Pulmonary artery endothelial cell (primary cell): ENCODE data around the gene AFF3. TPM values are rescaled to one million over a fixed set of nuclear protein-coding genes. Genes with fewer than 3 reads are reported as not detected.

ENCODE experiments used
- DNase-seq: peaks from one replicate; pipeline ENCODE4 v3.0.0-alpha.2; 2011; ENCODE audit warnings: low read depth, low spot score
- total RNA-seq: library from RNA; depleted of rRNA; stranded (reverse); fragments of >200 nt; gene quantifications from 2 replicates; pipeline ENCODE4 v1.2.3, GENCODE V29; 2014

The AFF3 gene
- total RNA-seq, 1 donor from 2014 or later: not detected

DNA sequence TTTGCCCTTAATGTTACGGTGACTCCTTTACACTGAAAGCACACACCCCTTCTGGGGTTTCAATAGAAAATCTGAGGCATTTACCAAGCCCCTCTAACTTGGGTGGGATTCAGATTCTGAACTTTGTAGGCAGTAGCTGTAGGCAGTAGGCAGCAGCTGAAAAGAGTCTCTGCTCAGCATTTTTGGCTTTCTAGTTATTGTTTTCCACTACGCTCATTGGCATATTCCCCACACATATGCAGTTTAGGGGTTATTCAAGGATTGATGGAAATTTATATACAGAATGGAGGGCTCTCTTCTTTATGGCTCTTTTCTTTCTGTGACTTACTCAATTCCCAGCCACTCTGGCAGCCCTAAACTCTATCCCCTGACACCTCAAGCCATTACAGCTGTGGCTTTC, 419.9 kb downstream of the AFF3 start:
- no peak for DNase-seq

DNA sequence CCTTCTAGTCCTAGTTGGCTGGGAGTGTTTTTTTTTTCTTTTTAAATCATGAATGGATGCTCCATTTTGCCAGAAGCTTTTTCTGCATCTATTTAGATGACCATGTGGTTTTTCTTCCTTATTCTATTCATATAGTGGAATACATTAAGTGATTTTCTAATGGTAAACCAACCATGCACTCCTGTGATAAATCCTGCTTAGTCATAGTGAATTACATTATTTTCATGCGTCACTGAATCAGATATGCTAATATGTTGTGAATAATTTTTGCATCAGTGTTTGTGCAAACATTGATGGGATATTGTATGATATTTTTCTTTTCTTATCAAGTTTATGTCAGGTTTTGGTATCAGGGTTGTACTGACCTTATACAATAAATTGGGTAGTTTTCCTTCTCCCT, 423.3 kb downstream of the AFF3 start:
- DNase-seq: no peak

DNA sequence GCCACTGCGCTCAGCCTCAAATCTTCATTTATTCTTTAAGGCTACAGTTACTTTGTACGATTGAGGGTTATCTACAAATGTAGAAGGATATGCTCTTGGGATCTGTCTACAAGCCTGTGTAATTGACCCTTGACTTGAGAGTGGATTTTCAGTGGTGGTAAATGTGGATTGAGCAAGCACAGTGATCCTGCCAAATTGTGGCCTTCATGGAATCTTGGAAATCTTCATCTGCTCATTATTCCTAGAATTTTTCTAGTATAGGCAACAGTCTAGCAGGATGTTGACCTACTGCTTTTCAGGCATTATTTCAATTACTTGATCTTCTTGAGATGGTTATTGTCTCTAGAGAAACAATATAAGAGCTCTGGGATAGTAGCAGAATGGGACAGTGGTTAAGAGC, 426.4 kb downstream of the AFF3 start:
- no peak for DNase-seq

DNA sequence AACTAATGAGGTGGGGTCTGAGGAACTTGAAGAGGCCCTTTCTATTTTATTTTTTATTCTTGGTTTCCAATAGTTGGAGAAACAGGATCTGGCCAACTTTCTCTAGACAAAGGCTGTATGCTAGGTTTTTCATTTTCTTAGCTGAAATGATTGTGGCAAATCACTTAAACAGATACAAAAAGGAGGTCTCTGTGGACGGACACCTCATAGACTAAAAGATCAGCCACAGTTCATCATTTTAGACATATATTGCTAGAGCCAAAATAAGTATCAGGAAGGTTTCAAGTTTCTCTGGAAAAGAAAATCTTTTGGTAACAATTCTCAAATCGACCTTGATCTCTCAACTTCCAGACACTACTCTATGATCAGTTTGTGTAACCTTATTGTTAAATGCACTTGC, 428.0 kb downstream of the AFF3 start:
- no peak for DNase-seq

DNA sequence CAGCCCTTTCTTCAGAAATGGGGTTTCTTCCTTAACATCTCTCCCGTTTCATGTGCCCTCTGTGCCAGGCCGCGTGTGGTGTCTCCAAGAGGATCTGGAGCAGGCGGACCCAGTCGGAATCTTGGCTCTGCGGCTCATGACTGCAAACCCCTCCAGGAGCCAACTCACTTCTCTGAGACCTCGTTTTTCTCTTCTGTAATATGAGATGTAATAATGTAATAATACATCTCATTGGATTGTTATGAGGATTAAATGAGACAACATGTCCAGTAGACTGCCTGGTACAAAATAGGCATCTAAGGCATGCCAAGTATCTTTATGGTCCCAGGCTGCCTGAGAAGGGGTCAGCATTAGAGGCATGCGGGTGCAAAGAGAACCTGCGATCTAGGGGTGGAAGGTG, 431.2 kb downstream of the AFF3 start:
- no peak for DNase-seq

DNA sequence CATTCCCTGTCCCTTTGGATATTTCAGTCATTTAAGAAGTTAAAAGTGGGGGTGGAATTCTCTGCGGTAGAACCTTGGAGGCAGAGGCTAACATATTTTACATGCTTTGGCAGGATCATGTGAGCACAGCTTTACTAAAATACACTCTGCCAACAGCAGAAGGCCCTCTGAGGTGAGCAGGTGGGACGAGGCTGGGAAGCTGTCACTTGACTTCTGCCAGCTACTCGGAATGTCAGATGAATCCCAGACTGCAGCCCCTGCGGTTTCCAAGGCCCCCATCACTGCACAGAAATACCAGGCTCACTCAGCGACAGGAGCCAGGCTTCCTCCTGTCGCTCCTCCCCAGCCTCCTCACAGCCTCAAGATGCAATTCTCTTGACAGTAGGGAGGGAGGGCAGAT, 431.7 kb downstream of the AFF3 start:
- DNase-seq: no peak

DNA sequence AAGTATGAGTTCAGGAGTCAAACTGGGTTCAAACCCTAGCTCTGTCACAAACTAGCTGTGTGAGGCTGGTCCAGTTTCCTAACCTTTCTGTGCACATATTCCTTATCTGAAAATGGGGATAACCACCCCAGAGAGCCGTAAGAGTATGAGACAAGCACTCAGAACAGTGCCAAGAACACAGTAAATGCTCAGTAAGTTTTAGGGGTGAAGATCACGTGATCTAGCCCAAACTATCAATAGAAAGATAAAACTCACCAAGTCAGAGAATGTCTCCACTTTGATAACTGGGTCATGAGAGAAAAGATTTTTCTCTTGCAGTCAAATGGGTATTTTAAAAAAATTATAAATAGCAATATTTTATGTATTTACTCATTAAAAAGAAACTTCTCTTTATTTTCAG, 433.2 kb downstream of the AFF3 start:
- DNase-seq: no peak

DNA sequence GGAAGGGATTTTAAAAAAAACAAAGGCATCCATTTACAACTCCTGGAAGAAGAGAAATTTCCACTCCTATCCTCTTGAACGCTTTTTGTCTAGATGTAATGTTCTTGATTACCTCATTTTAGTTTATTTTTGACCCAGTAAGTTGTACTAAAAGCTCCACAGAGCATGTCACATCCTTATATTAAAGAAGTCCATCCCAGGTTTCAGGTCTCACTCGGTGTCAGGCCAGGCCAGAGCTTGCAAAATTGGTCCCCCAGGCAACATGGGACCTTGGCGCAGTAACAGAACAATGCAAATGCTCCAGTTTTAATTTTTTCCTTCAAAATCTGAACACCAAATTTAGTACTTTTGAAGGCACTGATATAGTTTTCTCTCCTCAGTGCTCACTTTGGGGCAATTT, 434.2 kb downstream of the AFF3 start:
- DNase-seq: no peak

DNA sequence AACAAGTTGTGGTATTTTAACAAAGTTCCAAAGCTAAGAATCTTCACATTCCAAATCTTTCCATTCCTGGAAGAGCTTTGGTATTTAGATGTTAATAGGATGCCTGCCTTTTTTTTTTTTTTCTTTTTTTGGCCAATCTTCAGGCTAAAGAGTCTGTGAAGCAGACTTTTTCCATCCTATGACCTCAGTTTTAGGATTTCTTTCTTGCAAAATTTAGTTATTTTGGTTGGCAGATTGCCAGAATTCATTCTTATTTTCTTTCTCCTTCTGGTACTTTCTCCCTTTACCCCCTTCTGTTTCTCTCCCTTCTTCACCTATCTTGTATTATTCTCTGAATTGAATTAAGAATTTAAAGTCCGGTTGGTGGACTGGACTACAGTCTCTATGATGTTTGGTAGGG, 434.8 kb downstream of the AFF3 start:
- no peak for DNase-seq

DNA sequence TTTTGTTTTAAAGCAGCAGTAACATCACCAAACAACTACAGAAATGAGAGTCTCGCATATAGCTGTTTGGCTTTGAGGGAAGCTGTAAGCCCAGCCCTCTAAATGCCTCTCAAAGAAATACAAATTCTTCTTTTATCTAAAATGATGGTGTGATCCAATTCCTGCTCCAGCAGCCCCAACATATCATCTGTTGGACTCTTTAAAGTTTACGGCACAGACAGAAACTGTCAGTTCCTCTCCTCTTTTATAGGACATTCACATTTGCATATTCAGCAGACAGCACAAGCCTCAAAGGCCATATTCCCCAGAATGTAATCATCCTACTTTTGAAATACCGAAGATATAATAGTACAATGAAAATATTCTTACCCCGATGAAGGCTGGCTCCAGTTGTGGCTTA, 435.7 kb downstream of the AFF3 start:
- no peak for DNase-seq

DNA sequence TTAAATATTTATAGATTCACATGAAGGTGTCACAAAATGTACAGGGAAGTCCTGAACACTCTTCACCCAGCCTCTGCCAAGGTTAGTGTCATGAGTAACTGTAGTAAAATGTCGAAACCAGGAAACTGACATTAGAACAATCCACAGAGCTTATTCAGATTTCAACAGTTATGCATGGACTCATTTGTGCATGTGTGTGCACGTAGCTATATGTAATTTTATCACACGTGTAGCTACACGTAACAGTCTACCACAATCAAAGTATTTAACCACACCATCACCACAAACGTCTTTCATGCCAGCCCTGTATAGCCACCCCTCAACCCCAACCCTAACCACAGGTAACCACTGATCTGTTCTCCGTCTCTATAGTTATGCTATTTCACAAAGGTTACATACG, 440.9 kb downstream of the AFF3 start:
- DNase-seq: no peak

DNA sequence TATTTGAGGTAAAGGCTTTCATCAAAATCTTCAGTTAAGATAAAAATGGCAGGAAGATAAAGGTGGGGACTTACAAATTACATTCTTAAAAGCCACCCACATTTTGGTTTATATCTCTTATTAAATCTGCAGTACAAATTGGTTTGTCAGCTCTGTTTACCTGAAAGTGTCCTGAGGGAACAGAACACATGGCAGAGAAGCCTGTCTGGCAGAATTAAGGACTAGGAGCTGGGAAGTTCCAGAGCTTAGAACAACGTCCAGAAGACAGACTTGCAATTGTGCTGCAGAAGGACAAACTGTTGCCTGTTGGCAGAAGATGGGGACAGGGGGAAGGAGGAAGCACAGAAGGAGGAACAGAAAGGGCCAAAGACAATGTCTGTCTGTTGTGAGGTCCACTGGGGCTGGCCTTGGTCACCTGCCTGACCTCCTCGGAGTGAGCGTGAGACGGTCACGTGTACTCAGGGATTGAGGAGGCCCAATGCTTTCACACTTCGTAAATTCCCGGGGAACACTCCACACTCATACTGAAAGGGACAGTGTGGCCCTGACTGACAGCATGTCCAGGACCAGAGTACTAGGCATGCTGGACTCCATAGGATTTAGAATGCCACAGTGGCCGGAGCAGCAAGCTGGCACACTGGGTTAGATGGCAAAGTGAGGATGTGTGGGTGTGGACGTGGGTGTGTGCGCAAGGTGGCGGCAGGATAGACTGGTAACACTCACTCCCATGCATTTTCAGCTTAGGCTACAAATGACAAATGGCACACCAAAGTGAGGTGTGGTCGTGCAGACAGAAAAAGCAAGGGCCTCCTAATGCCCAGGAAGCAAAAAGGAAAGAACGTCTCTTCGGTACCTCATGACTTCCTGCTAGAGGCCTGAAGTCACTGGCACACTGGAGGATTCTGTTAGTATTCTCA, 441.6 kb downstream of the AFF3 start:
- no peak for DNase-seq

DNA sequence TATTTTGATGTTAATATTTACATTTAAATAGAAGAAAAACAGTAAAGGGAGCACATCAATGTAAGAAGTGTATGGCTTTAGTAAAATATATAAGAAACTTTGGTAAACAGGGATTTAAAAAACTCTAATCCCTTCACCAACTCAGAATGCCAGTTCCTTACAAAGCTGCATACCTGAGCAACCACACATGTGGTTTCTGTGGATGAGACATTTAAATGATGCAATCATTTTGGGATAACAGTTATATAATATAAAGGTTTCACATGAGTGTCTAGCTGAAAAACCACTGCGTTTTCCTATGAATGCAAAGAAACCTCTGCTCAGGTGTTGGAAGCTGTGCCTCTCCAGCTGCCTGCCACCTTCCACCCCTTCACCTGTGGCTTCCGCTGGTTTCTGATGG, 443.5 kb downstream of the AFF3 start:
- DNase-seq: no peak

DNA sequence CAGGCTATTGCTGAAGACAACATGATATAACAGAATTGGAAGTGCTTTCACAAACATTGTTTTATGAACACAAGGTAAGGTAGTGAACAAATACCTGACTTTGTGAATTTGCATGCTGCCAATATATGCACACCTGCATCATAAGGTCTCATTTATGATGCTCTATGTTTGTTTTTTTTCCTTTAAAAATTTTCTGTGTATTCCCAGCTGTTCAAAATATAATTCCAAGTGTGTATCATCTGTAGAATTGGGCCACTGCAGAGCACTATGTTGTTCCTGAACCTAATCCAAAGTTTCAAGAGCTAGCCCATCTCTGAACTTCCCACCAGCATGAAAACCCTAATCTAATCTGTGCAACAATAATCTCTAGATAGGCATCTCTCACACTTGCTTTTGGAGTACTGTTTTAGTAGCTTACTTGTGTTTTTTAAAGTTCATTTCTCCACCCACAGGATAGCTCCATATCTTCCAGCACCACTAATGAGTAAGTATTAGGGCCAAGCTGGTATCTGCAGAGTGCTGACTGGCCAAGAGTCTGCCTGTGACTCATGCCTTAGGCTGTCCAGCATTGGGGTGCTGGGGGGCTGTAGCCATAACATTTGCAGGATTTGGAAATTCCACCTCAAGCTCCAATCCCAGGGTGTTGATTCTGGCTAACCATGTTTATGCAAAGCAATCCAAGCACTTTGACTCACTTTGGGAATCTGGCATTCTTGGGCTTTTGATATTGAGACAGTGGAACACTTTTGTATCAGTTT, 444.4 kb downstream of the AFF3 start:
- no peak for DNase-seq

DNA sequence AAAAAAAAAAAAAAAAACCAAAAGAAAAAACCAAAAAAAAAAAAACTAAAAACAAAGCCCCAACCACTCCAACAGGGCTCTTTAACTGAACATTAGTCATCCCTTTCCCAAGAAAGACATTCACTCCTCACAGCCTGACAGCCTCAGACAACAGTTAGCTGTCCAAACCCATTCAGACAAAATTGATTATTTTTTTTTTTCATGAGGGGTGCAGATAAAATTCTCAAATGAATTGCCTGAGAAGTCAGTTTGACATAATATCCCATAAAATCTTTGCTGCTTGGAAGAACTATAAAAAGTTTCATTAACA, 446.5 kb downstream of the AFF3 start:
- DNase-seq: no peak

DNA sequence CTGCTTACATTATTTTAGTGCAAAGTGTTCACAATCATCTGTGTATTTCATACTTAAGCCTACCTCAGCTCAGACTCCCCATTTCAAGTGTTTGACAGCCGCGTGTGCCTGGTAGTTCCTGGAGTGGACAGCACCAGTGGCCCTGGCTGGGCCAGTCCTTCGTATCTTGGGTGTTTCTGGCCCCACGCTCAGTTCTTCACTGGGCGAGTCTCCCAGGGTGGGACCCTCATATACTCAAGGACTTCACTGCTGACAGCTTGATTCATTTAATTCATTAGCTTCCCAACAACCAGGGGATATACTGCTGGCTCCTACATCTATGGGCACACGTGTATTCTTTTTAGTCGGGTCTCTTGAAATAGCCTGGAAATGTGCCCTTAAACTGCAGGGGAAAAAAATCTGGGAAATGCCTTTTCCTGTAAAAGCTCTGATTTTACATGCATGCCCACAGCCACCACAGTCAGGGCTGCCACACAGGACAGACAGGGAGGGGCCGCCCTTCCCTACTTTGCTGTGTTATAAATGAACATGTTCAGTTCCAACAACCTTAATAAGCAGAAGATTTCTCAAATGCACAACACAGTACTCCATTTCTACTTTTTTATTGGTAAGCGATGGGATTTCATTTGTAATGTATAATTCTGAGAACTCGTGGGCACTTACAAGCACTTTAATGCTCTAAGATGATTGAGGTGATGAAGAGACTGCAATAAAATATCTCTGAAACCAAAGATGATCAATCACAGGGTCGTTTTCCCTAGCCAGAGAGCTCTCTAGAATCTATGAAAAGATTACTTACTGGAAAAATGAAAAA, 447.1 kb downstream of the AFF3 start:
- no peak for DNase-seq

DNA sequence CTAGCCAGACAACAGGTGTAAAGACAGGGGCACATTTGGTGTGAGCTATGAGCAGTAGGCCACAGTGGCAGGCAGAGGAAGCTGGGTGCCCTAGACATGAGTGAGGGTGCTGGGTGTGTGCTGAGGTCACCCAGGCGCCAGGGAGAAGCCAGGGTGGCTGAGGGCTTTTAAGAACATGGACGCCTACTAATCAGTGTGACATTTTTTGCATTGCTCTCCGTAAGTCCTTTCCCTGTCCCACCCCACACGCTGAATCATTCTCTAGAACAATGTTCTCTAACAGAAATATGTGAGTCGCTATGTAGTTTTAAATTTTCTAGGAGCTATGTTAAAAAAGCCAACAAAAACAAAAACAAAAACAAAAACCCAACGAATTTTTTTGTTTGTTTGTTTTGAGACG, 448.1 kb downstream of the AFF3 start:
- no peak for DNase-seq

DNA sequence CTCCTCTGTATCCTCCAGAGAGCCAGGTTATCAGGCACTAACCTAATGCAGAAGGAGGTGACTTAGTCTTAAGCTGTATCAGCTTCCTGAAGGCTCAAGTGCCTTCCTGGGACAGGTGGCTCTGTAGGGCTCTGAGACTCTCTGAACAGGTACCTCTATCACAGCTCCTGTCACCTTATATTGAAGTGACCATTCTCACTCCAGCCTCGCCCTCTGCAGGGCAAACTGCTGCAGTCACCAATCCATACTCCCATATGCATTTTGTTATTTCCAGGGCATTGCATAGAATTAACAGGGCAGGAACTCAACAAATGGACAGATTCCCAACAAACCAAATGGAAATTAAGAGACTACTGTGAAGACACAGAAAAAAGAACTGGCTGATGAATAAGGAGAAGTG, 449.6 kb downstream of the AFF3 start:
- DNase-seq: no peak

DNA sequence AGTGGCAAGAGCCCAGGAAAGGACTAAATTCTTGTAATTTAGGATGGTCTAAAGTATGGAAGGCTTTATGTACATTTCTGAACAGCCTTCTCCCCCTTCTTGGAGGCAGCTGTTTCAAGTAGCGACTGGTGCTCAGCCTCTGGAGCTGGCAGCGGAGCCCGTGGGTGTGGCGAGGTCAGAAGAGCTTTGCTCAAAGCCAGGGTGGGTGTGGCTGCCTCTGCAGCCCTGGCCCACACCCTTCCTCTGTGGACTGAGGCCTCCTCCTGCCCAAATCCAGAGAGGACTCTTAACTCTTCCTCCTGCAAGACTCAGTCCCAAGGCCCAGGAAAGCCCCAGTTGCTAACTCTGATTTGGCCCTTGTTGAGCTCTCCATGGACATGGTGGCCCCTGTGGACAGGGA, 450.5 kb downstream of the AFF3 start:
- DNase-seq: no peak

DNA sequence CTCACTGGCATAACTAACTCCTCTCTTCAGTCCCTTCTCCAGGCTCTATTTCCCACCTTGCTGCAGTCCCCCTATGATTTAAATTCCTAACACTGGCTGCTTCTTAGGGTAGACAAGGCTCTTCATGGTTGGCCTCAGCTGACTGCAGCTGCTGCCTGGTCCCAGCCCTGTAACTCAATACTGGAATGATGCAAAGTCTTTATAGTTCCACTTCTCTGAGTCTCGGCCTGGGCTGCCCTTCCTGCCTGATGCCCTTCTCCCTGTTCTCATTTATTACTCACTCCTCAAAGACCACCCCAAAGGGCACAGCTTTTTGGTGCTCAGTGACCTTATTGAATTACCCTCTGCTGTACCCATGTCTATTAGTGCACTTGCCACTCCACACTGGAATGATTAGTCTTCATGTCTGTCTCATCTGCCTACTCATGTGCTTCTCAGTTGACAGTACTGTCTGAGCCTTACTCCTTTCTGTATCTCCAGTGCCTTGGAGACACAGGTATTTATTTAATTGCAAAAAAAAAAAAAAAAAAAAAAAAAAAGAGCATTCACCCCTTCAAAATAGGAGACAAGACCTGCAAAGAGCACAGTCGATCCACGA, 453.1 kb downstream of the AFF3 start:
- no peak for DNase-seq

DNA sequence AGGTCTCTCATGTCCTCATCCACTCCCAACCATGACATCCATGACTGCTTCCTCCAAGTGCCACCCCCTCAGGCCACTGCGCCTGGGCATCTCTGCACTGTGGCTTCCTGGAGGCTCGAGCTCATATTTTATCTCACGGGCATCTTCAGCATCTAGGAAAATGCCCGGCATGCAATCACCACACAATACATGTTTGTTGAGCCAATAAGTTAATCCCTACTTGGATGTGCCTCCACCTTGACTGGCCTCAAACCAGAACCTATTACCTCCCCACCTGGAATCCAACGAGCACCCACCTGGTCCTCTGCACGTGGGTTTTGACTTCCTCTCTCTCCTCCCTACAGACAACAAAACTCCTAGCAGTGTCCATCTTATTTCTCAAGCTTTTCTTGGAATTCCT, 453.7 kb downstream of the AFF3 start:
- DNase-seq: no peak
